Stimulated activated CD8-positive, alpha-beta memory T cell treated with anti-CD3 and anti-CD28 coated beads, Interleukin-7, amount 100 ng/mL, for 48 hours (primary cell): Measurements from ENCODE around the gene RD3L.
A peak's percentile ranks its signal among the peaks of the same experiment; 100 is the strongest.
"Not testable (repeated sequence)": the region's sequence is repeated elsewhere in the genome, so short reads cannot be mapped to it uniquely, and the experiment has no call there.

Experiments used
- DNase-seq, 2 donors: peaks; one replicate each; pipeline ENCODE4 v3.0.0-alpha.2; 2020; ENCODE audit warnings: low read depth in 1 of 2; ENCODE audit errors: extremely low read depth in 1 of 2

RD3L gene

DNA sequence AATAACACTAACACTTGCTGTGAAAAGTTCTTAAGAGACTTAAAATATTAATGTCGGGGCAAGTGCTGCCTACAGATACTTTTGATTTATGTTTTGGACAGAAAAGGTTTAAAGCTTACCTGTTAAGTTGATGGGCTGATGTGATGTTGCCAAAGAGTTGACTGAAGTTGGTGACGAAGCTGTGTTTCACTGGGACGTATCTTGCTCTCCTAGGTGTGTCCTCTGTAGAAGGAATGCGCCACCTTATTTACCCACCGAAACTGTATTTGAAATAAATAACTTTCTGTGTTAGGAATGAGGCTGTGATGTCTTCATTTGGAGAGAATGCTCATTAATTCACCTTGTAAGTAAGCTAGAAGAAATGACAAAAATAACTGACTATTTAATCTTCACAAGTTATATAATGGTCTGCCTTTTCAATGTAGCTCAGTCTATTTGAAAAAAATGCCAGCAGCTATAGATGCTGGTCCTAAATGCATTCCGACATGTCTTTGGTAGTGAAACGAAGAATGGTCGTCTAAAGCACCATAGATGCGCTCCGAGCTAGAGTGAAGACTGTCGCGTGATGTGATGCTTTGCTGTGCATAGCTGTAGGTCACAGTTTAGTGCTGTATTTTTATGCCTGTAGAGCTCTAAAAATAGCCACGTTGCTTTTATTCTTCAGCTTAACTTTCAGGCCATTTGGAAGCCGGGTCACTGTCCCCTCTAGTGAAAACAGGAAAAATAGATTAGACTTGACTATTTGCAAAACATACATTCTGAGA is at the start of gene RD3L:
Gene RD3L, minus strand, starts transcription at position 557 of the 764 bp plus-strand sequence. CDS start 834 bp downstream, outside the sequence.
- no peak for DNase-seq

DNA sequence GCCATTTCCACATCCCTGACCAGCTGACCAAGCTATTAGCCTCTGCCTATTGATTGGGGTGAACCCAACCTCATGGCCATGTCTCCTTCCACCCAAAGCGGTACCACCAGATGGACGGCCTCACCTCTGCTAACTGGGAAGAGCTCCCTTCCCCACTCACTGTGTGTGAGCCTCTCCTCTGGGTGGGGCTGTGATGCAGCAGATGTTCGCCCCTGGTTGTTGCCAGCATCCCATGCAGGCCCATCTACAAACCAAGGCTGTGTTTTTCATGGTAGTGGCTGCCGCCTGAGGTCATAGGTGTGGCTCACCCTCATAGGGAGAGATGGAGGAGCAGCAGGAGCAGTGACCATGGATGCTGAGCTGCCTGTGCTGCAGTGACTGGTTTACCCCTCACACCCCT is 47.6 kb upstream of the RD3L start:
- no peak for DNase-seq

DNA sequence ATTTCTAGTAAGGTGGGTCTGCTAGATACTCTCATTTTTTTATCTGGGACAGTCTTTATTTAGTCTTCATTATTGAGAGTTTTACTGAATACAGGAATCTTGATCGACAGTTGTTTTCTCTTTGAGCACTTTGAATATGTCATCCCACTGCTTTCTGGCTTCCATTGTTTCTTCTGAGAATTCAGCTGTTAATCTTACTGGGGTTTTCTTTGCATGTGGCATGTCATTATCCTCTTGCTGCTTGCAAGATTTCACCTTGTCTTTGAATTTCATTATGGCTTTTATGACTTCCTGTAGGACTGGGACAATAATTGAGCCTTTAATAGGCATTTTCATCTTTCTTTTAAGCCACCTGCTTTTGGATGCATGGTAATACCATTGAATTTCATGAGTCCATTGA is 46.7 kb upstream of the RD3L start:
- no peak for DNase-seq

DNA sequence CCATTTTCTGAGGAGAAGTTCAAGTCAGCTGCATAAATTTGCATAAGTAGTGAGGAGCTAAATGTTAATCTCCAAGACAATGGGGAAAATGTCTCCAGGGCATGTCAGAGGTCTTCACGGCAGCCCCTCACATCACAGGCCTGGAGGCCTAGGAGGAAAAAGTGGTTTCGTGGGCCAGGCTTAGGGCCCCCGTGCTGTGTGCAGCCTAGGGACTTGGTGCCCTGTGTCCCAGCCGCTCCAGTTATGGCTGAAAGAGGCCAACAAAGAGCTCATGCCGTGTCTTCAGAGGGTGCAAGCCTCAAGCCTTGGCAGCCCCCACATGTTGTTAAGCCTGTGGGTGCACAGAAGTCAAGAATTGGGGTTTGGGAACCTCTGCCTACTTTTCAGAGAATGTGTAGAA is 41.9 kb upstream of the RD3L start:
- no peak for DNase-seq

DNA sequence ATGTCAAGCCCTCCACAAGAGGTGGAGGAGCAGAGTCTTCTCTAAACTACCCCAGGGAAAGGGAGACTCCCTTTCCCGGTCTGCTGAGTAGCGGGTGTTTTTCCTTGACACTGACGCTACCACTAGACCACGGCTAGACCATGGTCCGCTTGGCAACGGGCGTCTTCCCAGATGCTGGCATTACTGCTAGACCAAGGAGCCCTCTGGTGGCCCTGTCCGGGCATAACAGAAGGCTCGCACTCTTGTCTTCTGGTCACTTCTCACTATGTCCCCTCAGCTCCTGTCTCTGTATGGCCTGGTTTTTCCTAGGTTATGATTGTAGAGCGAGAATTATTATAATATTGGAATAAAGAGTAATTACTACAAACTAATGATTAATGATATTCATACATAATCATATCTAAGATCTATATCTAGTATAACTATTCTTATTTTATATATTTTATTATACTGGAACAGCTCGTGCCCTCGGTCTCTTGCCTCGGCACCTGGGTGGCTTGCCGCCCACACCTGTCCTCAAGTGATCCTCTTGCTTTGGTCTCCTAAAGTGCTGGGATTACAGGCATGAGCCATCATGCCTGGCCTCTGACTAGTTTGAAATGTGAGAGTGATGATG is 38.4 kb upstream of the RD3L start:
- DNase-seq: not testable (repeated sequence)

DNA sequence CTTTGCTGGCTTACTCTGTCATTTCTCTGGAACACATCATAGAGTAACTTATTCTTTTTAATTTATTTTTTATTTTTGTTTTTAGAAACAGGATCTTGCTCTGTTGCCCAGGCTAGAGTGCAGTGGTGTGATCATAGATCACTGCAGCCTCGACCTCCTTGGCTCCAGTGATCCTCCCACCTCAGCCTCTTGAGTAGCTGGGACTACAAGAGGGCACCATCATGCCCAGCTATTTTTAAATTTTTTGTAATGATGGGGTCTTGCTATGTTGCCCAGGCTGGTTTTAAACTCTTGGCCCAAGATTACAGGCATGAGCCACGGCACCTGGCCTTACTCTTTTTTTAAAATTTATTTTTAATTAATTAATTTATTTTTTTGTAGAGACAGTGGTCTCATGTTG is 32.2 kb upstream of the RD3L start:
- no peak for DNase-seq

DNA sequence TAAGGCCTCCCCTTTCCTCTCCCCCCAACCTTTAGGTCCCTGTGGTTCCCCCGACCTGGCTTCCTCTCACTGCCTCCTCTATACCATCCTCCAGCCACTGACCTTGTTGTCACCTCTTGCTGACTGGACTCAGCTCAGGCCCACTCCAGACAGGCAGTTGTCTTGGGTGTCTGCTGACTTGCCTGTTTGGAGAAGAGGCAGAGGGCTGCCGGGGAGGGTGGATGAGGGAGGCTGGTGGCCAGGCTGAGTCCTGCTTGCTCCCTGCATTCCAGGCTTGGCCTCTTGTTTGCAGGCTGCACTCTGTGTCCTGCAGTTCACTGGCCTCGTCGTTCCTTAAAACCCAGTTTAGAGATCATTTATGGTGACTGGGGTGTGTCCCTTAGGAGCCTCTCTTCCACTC is 31.0 kb upstream of the RD3L start:
- DNase-seq: no peak

DNA sequence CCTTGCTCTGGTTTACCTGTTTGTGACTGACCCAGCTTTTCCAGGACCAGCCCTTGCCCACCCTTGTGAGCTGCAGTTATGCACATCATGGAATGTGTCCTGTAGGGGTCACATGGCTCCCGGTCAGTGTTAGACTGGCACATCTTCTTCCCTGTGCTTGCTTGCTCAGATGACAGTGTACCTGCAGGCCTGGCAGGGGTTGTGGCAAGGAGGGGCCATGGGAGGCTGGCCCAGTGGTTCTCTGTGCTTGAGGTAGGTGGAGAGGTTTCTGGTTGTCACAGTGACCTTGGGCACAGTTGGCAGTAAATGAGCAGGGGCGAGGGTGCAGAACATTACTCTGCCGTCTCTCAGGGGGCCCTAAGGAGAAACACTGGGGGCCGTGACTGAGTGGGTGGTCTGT is 27.6 kb upstream of the RD3L start:
- DNase-seq: no peak

DNA sequence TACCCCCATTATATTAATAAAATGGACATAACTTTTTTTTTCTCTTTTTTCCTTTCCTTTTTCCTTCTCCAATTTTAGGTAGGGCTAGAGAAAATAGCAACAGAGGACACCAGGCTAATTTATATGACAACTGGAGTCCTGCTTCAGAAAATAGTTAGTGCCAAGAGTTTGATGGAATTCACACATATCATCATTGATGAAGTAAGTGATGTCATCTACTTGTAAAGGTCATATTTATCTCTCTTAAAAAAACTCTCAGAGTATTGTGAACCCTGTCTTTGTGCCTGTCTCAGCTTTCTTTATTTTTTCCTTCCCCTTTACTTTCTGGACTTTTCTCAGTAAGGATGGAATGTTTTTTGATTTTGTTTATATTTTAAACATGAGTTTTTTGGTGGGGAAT is 24.3 kb upstream of the RD3L start:
- no peak for DNase-seq

DNA sequence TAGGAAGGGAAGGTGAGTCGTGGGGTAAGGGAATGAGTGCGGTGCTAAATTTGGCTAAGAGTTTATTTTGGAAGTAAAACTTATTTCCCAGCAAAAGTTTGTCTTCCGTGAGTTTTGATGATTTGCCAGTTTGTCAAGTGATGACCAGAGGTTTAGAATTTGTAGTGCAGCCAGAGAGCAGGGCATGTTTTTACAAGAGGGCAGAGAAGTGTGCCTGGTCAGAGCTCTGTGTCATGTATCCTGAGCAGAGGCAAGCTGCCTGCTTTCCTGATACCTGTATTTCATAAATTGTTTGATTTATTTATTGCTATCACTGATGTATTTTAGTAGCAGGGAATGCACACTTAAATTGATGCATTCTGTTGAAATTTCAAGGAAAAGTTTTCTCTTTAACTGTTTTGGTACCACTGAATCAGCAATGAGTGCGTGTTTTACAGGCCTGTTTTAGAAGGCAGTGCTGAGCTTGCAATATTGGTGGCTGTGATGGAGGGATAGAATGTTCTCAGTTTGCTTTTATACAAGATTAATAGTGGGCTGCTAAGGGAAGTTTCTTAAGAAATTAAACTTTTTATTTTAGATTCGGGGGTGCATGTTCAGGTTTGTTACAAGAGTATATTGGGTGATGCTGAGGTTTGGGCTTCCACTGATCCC is 19.7 kb upstream of the RD3L start:
- DNase-seq: no peak

DNA sequence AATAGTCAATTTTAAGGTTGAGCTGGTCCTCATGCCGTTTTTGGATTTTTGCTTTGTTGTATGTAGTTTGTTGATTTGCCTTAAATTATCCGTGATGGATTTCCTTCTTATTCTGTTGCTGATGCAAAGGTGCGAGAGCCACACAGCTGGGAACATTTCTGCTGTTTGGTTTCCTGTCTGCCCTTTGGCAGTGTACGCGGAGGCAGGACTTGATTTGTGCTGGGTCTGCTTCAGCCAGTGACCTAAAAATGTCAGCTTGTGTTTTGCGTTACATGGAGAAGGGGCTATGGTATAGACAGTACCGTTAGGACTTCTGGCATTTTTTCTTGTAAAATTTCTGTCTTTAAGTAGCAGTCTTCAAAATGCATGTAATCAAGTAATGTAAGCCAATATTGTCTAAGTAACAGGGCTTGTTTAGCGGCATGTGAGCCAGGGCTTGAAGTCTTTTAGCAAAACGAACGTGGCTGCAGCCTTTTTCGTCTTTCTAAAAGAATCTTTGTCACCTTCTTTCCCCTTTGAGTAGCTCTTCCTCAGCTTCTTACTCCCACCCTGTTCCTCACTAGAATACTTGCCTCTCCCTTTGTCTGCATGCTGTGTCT is 18.2 kb upstream of the RD3L start:
- DNase-seq: no peak

DNA sequence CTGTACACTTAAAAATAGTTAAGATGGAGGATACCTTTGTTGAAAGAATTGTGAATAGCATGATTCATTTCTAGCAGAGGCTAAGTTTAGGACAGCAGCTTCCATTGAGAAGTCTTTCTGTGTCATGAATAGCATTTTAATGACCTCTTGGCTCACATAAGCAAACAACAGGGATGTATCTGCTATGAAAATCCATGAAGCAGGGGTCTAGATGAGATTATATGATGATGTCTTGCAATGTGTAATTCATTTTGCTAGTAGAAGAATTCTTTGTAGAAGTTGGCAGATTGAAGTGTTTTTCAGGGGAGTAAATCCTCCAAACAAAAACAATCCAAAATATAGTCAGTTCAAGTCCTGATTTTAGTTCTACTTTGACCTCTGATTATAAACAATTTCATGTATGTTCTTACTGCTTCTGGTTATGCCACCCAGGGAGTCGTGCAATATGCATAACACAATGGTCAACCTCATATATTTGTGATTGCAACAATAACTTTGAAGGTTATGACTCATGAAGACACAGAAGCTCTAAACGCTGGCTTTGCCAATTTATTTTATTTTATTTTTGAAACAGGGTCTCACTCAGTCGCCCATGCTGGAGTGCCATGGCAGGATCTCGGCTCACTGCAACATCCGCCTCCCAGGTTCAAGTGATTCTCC is 6.9 kb upstream of the RD3L start:
- DNase-seq: no peak

DNA sequence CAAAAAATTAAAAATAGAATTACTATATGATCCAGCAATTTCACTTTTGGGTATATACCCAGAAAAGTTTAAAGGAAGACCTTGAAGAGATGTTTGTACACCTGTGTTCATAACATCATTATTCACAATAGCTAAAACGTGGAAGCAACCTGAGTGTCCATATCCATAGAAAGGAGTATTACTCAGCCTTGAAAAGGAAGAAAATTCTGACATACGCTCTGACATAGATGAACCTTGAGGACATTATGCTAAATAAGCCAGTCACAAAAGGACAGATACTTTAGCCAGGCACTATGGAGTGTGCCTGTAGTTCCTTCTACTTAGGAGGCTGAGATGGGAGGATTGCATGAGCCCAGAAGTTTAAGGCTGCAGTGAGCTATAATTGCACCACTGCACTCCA is 6.1 kb upstream of the RD3L start:
- no peak for DNase-seq

DNA sequence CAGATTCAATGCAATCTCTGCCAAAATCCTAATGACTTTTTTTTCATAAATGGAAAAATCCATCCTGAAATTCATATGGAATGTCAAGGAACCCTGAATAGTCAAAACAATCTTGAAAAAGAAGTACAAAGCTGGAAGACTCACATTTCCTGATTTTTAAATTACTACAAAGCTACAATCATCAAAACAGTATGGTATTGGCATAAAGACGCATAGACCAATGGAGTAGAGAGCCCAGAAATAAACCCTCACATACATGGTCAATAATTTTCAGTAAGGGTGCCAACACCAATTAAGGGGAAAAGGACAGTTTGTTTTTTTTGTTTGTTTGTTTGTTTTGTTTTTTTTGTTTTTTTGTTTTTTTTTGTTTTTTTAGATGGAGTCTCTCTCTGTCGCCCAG is 4.6 kb upstream of the RD3L start:
- DNase-seq: no peak

DNA sequence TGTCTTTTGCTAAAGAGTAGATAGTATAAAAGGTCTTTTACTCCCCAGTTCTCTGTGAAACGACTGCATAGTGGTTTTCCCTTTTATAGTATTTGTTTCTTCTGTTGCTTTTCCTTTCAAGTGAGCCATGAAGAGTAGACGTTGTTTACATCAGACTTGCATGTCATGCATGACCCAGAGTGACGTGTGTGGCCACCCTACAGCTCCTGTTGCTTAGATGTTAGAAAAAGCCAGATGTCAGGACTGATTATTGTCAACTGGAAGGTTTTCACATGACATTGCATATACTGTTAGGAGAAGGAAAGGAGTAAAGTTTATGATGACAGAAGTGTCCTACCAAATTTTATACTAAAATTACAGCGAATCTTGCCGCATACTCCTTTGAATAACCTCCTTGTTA is 1.3 kb upstream of the RD3L start:
- DNase-seq: no peak

DNA sequence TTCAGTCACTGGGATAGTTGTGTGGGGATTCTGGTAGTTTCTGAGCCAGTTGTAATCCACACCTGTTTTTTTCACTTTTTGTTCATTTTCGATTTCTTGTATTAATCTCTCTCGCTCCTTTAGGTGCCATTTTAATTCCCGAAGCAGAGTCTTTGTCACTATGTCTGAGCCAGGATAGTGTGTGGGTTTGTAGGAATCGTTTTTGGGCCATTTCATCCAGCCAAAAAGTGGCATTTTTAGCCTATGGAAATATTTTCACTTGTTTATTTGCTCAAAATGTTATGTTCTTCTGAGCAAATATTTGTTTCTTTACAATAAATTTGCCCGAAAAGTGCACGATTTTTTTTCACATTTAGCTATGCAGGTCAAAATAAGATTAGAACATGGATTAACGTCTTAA is 867 bp downstream of the RD3L start:
- no peak for DNase-seq

DNA sequence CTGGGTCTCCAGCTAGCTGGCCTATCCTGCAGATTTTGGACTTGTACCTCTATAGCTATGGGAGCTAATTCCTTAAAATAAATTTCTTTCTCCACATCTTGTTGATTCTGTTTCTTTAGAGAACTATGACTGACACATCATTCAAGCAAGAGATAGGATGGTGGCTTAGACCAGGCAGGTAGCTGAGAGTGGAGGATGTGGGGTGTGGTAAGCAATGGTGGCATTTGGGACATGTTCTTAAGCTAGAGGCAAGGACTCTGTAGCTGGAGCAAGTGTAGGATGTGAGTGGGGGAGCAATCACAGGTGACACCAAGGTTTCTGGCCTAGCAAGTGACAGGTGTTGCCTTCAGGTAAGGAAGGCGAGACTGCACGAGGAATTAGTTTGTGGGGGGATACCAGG is 7.2 kb downstream of the RD3L start:
- DNase-seq: no peak

DNA sequence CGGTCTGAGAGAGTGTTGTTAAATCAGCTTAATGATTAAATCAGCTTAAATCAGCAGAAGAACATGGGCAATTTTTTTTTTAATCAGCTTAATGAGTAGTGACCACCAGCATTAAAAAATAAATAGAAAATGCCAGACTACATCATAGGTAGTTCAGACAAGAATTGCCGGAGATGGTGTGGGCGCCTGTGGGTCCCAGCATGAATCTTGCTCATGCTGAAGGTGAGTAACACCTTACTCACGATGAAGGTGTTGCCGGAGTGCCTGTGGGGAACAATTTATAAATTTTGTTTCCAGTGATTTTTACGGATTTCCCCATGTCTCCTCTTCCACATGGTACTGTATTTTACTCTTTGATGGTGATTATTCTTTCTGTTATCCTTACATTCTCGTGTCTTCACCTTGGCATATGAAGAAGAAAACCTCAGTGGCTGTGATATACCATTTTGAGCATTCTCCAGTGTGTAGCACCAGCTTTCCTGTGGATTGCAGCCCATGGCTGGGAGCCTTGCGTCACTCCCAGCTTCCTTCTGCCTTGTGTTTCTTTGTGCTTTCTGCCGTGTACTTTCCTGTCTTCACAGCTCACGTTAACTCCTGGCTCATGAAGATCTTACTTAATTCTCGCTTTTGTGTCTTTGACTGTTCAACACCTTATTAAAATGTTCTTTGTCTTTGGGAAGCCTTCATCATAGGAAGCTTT is 9.4 kb downstream of the RD3L start:
- peak in 1 of 2 donors; percentile 20 for DNase-seq

DNA sequence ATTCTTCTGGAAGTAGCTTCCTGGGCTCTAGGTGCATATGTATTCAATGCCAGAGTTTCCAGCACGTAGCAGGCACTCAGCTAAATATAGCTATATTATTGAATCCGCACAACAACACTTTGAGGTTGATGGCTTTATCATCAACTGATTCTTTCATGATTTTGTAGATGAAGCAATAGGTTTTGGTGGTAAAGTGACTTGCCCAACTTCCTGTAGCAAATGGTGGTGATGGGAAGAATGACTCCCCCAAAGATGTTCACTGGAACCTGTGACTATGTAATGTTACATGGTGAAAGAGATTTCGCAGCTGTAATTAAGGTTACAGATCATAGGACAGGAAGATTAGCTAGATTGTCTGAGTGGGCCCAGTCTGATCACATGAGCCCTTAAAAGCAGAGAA is 10.9 kb downstream of the RD3L start:
- no peak for DNase-seq

DNA sequence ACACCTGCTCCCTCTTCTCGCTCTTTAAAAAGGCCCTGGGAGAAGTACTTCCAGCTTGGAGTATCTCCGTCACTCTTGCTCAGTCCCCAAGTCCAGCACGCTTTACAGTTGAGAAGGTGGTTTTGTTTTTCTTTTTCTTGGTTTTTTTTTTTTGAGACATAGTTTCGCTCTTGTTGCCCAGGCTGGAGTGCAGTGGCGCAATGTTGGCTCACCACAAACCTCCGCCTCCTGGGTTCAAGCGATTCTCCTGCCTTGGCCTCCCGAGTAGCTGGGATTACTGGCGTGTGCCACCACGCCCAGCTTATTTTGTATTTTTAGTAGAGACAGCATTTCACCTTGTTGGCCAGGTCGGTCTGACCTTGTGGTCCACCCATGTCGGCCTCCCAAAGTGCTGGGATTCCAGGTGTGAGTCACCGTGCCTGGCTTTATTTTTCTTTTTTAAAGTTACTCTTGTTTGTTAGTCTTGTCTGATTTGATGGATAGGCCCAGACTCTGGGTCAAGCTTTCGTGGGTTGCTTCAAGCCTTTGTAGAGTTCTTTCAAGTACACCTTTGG is 12.2 kb downstream of the RD3L start:
- no peak for DNase-seq
